GM18867 (cell line): ENCODE results near the gene SOX9.

Experiments used
- ATAC-seq: cut with Tn5 transposase; IDR thresholded peaks from one replicate; pipeline ENCODE4 v1.9.1; 2021; ENCODE audit warnings: mild to moderate bottlenecking, moderate library complexity; ENCODE audit not compliant: unreplicated experiment

SOX9 gene

DNA sequence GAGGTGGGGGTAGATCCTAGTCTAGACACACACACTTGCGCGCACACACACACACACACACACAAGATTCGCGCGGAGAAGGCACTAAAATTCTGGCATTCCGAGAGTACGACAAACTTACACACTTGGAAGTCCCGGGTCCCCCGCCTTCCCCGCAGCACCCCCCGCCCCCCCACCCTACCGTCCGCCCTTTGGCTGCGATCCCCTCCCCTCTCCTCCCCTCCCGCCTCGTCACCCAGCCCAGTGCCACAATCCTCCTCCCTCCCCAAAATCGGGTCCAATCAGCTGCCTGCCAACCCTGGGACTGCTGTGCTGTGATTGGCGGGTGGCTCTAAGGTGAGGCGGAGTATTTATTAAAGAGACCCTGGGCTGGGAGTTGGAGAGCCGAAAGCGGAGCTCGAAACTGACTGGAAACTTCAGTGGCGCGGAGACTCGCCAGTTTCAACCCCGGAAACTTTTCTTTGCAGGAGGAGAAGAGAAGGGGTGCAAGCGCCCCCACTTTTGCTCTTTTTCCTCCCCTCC lies at the start of gene SOX9:
Gene SOX9, plus strand, starts transcription at position 379 of the 522 bp plus-strand sequence. CDS start 372 bp downstream, outside the sequence.
- peak; percentile 64 for ATAC-seq

DNA sequence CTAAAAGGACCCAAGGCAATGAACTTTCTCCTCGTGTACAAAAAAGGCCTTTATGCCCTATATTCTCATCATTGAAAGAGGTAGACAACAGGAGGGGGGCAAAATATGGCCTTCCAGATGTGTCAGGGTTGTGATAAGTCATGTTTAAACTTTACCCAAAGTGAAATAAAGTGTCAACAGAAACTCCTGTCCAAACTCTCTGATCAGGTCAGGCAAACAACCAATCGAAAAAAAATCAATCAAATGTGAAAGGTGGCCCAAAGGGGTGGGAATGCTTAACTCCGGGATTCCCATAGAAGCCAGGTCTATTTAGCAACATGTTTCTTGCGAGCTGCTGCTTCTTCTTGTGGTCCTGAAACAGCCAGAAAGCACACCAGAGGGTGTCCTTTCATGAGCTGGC lies 49.5 kb upstream of the SOX9 start:
- ATAC-seq, result no peak

DNA sequence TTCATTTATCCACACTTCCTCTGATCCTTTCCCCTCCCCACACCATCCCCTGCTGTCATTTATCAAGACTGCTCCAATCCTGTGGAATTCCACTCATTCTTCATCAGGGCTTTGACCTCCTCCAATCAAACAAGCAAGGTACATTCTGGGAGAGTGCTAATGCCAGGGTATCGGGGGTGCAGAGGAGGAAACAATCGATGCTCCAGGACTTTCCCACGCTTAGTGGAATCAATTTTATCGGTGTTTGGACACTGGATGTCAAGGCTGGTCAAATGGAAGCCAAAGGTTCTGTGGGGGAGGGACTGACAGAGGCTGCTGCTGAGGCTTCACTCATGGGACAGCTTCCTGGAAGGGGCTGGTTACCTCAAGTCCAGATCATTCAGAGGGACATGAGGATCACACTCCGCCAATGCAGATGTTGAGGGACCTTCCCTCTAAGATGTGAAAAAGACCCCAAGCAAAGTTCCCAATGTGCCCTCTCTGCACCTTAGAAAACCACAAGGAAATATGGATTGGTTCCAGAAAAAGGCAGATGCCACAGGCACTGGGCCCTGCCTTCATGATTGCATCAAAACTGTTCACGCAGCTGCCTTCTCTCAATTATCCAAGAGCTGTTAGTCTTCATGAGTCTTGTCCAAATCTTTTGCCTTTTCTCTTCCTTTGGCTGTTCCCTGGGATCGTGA lies 44.7 kb upstream of the SOX9 start:
- no peak for ATAC-seq

DNA sequence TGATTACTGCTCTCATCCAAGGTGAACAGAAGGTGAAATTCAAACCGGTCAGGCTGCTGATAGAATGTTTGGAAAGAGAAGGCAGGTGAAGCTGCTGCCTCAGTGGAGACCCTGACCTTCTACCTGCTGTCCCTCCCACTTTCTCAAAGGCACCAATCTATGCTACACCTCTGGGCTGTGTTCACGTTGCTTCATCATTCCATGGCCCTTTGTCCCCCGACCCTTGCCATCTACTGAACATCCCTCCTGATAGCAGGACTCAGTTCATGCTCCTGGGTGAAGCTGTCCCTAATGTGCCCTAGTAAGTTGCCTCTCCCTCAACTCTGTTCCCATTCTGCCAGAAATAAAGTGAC lies 44.2 kb upstream of the SOX9 start:
- no peak for ATAC-seq

DNA sequence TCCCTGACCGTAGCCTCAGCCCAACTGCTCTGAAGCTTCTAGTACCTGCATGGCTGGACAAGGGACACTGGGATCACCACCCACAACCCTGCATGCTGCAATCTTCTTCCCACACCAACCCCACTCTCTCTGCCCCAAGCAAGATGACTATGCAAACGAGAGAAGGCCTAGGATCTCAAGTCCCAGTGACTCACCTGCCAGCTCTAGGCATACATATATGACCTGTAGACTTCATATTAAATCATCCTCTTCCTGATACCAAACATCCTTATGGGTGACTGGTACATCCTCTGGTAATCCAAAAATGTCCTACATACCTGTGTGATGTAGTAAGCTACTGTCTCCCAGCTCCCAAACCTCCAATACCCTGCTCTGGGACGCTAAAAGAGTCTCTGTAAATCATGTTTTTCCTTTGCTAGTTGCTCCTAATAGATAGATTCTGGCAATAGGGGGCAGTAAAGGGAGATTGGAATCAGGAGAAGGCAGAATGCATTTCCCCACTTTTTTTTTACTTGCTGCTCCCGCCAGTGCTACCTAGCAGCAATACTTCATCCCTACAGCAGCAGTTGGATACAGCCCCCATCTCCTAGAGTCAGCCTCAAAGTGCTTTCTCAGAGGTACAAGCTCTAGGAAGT lies 43.4 kb upstream of the SOX9 start:
- no peak for ATAC-seq

DNA sequence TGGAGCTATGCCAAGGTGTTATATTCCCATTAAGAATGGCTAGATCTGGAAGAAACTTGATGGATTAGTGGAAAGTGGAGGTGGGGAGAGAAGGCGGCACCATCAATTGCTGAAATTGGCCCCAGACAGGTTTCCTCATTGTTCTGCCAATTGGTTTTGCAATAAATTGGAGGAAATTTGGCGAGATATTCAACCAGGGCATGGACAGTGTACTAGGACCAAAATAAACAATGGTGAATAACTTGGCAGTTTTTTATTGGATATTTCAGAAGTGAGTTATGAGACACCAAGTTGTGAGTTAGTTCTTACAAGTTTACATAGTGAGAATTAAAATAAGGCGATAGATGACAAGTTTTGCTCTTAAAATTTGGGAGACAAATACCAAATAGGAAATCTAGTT lies 41.1 kb upstream of the SOX9 start:
- ATAC-seq, result no peak

DNA sequence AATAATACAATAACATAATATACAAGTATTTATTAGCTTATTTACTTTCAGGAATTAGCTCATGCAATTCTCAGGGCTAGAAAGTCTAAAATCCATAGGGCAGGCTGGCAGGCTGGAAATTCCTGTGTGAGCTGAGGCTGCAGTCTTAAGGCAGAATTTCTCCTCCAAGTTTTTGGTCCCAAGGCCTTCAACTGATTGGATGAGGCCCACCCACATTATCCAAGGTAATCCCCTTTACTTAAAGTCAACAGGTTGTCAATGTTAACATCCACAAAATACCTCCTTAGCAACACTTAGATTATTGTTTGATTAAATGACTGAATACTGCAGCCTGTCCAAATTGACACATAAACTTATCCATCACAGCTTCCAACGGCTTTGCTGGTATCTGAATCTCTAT lies 32.9 kb upstream of the SOX9 start:
- no peak for ATAC-seq

DNA sequence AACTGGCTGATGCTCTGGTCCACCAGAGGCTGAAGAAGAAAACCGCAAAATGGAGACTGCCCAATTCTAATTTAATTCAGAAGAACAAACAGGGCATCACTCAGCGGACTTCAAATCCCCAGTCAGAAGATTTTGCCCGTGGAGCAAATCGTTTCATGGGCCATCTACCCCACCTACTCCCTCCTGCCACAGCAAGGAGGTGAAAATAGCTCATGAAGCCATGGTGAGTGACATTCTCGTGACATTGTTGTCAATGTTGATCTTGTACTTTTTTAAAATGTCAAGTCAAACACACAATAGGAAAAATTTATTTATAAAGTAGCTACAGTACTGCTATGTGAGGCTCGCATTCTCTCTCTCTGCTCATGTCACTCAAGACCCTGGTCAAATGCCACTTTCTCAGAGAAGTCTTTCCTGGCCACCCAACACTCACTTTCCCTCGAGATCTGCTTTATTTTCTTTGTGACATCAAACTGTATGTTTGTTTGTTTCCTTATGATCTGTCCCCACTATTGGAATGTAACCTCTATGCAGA lies 31.3 kb upstream of the SOX9 start:
- no peak for ATAC-seq

DNA sequence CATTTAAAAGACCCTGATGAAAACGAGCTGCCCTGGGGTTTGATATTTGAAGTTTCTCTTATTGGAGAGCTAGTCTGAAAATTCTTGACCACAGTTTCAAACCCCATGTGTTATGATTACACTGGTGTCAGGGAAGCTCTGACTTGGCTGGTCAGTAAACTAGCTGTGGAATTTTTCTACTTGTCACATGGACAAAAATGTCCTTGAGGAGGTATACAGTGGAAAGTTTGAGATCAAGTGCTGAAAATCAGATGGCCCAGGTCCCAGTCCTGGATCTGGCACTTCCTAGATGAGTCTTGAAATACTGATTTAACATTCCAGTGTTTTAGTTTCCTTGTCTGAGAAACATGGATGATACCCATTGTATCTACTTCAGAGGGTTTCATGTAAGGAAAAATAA lies 30.7 kb upstream of the SOX9 start:
- ATAC-seq, result no peak

DNA sequence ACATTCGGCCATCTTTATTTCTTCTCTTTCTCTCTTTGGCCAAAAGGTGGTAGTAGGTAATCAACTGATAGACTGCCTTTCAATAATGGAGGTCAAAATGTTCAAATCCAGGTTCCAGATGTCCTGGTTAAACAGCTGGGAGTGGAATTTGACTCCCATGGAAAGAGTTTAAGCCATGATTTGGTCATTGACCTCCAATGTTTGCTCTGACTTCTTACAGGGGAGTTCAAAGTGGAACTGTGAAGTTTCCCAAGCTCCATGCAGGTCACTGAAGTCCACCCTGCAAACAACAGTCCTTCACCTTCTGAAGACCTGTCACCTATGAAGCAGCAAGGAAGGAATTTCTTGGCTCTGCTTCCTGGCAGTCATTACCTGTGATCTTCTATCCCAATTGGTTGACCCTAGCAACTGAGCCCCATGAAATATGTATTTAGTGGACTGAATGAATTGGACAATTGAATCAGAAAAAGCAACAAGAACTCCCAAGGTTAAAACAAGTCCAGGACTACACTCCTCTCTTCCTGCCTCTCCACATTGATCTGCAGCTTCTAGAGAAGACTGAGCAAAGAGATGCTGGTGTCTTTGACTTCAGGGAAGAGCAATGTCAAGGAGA lies 28.0 kb upstream of the SOX9 start:
- ATAC-seq, result no peak

DNA sequence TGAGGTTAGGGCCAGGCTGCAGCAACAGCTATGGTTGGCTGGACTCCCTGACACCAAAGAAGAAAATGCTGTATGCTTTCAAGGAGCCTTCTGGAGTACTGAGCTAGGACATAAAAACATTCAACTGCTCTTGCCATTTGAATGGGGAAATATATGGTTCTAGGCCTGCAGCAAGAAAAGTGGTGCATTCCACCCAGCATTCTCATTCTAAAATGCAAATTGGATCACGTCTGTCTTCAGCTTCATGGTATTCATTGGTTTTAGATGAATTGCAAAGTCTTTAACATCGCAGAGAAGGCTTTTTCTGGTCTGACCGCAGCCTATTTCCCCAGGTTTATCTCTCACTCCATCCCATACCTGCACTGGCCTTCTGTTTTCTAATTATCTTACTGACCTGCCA lies 27.1 kb upstream of the SOX9 start:
- no peak for ATAC-seq

DNA sequence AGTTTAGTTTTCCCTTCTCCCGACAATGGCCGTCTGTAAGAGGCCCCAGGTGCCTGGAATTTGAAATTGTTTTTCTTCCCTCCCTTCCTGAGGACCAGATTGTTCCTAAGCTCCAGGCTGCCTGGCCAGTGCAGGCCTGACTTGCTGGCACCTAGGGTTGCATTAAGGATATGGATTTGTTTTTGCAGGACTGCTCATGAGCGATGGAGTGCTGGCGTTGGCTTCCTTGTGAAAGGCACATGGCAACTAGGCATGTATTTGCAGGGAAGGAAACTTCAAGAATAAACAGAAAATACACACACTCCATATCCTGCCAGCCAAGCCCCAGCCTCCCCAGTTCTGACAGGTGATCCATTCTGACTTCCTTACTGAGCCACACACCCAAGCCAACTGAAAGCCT lies 25.5 kb upstream of the SOX9 start:
- ATAC-seq, result no peak

DNA sequence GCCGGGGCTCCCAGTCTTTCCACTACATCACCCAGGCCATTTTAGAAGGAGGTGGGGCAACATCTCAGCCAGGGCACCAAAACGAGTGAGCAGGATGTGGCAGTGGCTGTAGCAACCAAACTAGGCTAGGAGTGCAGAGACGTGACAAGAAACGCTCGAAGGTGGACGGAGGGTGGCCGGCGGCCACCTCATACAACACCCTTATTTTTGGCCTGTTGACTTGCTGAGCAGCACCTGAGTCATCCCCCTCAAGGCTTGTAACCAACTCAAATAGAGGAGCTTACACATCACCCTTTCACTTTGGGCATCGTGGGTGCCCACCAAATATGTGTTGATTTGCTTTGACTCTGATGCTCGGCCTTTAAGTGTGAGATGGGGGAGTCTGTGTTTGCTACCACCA lies 23.7 kb upstream of the SOX9 start:
- no peak for ATAC-seq

DNA sequence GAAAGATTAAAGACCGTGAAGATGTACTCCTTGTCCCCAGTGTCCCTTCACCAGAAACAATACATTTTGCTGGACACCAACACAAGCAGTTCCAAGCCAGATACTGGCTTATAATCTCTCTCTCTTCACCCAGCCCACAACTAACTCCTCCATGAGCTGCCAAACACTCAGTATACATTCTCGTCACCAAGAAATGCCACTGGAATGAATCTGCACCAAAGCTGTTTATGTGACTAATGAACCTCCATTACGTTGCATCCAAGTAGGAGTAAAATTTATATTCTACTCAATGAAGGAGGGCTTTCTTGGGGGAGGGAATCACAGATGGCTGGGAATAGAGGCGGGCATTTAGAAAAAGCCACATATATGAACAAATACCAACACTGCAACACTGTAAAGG lies 20.9 kb upstream of the SOX9 start:
- ATAC-seq, result no peak

DNA sequence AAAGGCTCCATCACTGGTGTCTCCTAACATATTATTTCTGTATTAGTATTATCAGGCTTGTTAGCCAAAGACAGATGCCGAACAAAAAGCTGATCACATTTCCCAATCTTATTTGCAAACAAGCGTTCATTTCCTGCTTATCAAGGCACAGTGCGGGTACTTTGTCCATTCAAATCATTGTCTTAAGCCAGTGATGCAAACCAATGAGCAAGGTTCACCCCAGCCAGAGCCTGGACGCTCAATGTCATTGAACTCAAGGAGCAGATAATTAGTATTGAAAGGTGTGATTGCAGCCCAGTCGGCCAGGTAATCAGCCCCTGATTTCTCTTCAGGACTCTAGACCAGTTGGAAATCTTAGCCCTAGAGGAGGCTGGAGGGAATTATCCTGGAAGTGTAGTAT lies 20.4 kb upstream of the SOX9 start:
- ATAC-seq, result no peak

DNA sequence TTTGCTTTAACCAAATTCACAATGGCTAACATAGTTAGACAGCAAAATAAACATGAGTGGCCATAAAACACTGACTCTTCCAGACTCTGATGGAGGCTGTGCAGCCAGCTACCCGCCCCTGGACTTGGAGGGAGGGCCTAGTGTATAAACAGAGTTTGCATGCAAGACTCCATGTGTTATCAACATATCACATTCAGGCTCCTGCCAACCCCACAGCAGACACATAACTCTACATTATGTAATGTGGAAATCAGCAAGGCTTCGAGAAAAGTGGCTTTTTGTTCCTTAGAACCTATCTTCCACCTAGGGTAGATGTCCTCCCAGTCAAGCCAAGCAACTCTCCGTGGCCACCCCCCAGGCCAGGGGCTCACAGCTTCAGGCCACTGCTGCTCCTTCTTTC lies 19.3 kb upstream of the SOX9 start:
- no peak for ATAC-seq

DNA sequence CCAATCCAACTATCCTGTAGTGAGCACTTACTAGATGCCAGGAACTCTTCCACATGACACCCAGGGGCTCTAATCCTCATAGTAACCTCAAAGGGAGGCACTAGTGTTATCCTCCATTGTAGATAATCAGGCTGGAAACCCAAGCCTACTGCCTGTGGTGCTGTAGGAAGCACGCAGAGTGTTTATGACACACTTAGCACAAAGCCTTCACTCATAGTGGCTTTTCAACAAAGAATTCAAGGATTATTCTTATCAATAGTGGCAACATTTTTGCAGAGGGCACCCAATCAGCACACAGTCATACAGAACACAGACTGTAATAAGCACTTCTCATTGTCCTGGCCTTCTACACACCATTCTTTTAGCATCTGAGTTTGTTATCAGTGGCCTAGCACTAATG lies 18.5 kb upstream of the SOX9 start:
- no peak for ATAC-seq

DNA sequence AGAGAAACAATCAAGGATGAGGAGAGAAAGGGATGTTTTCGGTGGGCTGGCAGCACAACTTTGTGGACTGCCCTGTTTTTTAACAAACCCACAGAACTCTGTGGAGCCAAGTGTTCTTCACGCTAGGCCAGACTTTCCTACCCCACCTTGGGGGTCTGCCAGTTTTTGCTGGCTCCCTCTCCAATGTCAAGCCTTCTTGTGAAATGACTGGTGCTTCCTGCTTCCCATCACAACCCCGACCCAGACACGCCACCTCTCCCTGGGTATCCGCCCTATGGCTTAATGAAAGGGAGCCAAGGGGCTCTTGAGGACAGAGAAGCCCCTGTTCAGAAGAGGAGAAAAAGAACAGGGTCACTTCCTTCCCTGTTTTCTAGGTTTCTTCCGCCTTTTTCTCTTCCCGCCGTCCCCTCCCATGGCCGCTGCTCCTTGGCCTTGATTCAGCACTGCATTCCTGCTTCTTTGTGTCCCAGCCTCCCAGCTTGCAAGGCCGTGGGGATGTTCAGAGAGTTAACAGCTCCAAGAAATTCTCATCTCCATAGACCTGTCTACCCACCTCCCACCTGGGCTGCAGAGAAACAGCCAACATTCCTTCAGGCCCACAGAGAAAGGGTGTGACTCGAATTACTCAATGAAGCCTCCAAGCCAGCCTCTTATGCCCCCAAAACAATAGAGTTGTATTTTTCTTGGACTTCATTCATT lies 16.5 kb upstream of the SOX9 start:
- no peak for ATAC-seq

DNA sequence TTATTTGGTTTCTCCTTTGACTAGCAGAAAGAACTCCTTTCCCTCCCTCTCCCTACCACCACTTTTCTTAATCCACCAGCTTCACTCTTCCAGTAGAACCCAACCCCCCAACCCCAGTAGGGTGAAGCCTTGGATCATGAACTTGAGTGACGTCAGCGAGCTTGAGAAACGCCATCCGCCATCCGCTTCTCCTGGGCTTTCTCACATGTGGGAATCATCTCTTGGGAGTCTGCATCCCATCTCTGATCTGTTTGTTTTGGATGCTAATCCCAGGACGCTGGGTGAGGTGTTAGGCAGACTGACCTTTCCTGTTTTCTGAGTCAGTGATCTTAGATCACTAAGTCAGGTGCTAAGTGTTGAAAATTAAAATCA lies 16.0 kb upstream of the SOX9 start:
- no peak for ATAC-seq

DNA sequence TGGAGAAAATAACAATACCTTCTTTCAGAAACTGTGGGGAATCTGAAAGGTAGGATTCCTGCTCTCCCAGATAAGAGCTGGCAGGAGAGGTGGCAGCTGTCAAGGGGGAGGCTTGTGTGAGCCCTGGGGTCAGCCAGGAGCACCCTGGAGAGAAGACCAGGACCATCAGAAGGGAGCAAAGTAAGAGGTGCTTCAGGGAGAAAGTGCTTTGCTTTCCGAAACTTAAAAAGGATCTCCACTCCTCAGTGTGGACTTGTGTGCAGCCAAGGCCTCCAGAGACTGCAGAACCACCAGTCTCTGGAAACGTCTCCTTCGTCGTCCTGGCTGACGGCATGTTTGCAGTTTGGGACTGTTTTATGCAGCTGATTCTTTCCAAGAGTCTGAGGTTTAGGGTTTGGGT lies 13.7 kb upstream of the SOX9 start:
- no peak for ATAC-seq

DNA sequence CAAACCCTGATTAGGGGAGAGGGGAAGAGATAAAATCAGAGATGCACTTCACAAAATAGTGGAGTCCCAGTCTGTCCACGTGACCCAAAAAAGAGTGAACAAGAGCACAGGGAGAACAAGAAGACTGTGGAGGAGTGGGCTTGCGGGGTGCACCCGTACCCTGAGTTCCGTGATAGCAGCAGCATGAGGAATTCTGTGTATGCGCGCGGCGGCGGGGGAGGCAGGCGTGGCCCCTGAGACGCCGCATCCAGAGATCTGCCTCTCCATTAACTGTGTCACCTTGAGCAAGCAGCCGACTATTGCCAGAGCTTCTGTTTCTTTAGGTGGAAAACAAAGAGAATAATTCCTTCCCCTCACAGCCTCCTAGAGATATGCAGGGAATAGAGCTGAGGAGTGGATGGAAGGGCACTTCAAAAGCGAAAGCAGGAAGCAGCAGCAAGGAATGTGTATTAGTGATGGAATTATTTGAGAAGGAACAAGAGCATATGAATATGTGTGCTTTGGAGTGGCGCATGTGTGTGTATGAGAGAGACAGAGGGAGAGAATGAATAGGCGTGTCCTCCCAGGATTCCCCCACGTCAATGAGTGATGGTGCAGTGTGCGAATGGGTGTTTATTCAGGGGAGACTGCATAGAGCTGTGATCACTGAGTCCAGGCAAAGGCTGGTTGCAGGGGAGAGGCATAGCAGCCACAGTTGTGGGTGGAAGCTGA lies 10.4 kb upstream of the SOX9 start:
- no peak for ATAC-seq
